K562 (cell line): ENCODE data around the gene SPRING1. TPM values are rescaled to one million over a fixed set of nuclear protein-coding genes. Genes with fewer than 3 reads are reported as not detected.

Experiments used
- ARID4B ChIP-seq: sonication (generic); formaldehyde crosslinking; IDR thresholded peaks from 2 replicates; pipeline ENCODE4 v1.8.0; 2022; ENCODE audit warnings: mild to moderate bottlenecking, missing genetic modification reagents
- CCNT2 ChIP-seq: IDR thresholded peaks from 2 replicates; pipeline ENCODE4 v1.6.1; 2011; ENCODE audit warnings: borderline replicate concordance, low read depth, mild to moderate bottlenecking, moderate library complexity, mixed read lengths, low read length; ENCODE audit not compliant: insufficient read length; ENCODE audit errors: extremely low read depth
- JUNB ChIP-seq: fragments of 450-650 bp; formaldehyde crosslinking; conservative IDR thresholded peaks from 2 replicates; pipeline ENCODE4 v1.4.0; 2020; ENCODE audit warnings: mild to moderate bottlenecking
- KLF1 ChIP-seq: fragments of 450-650 bp; IDR thresholded peaks from 2 replicates; pipeline ENCODE4 v1.6.1; 2016; ENCODE audit warnings: missing genetic modification characterization, missing compliant biosample characterization
- KLF13 ChIP-seq: fragments of 450-650 bp; IDR thresholded peaks from 2 replicates; pipeline ENCODE4 v1.6.1; 2016; ENCODE audit warnings: missing genetic modification characterization, low read depth, mild to moderate bottlenecking, missing compliant biosample characterization, moderate library complexity, borderline replicate concordance
- NFYB ChIP-seq: IDR thresholded peaks from 2 replicates; pipeline ENCODE4 v1.6.1; 2011; ENCODE audit warnings: mild to moderate bottlenecking, moderate library complexity; ENCODE audit not compliant: insufficient read length; ENCODE audit errors: extremely low read depth
- PCBP2 ChIP-seq: fragments of 200-400 bp; formaldehyde crosslinking; IDR thresholded peaks from 2 replicates; pipeline ENCODE4 v1.6.1; 2018; ENCODE audit warnings: low read length, low read depth, mild to moderate bottlenecking, moderate library complexity; ENCODE audit not compliant: poor library complexity, severe bottlenecking
- SMAD2 ChIP-seq: fragments of 150-350 bp; IDR thresholded peaks from 2 replicates; pipeline ENCODE4 v1.6.1; 2014; ENCODE audit warnings: low read depth, mild to moderate bottlenecking, low read length
- SMAD4 ChIP-seq: fragments of 250-450 bp; sonication (Bioruptor Pico); conservative IDR thresholded peaks from 2 replicates; pipeline ENCODE4 v1.8.0; 2021; ENCODE audit warnings: inconsistent platforms, mild to moderate bottlenecking, moderate library complexity
- SMARCB1 ChIP-seq: IDR thresholded peaks from 2 replicates; pipeline ENCODE4 v1.6.1; 2011; ENCODE audit warnings: improper control_type of control experiment, low read depth; ENCODE audit not compliant: insufficient read length
- TRIM25 ChIP-seq: fragments of 450-650 bp; IDR thresholded peaks from 2 replicates; pipeline ENCODE4 v1.7.0; 2016; ENCODE audit warnings: borderline replicate concordance
- ZBTB5 ChIP-seq: fragments of 450-650 bp; IDR thresholded peaks from 2 replicates; pipeline ENCODE4 v1.6.1; 2017; ENCODE audit warnings: antibody characterized with exemption
- ZBTB9 ChIP-seq: fragments of 450-650 bp; formaldehyde crosslinking; IDR thresholded peaks from 2 replicates; pipeline ENCODE4 v1.4.0; 2020; ENCODE audit warnings: mild to moderate bottlenecking, moderate library complexity
- ZC3H11A ChIP-seq: IDR thresholded peaks from 2 replicates; pipeline ENCODE4 v1.6.1; 2012; ENCODE audit warnings: low read depth, low read length, improper control_type of control experiment
- ZFP36 ChIP-seq: fragments of 150-350 bp; IDR thresholded peaks from 2 replicates; pipeline ENCODE4 v1.6.1; 2018; ENCODE audit warnings: low read length, low read depth; ENCODE audit not compliant: partially characterized antibody
- ZKSCAN8 ChIP-seq: fragments of 200-800 bp; sonication (Bioruptor generic); IDR thresholded peaks from 2 replicates; pipeline ENCODE4 v1.6.1; 2016; ENCODE audit warnings: missing genetic modification characterization, missing compliant biosample characterization
- ZNF23 ChIP-seq: fragments of 250-450 bp; sonication (Bioruptor Pico); IDR thresholded peaks from 2 replicates; pipeline ENCODE4 v1.4.0; 2020; ENCODE audit warnings: mild to moderate bottlenecking
- polyA plus RNA-seq, 8 experiments: library from polyadenylated mRNA; depleted of rRNA in 4 of 8; stranded (reverse) in 5 of 8; unstranded in 3 of 8; fragments of >200 nt; fragmentation: Nextera tagmentation in 2 of 8; fragmentation: Illumina TruSeq in 1 of 8; extraction: Ambion mirVana in 2 of 8; extraction: Trizol in 1 of 8; gene quantifications; 2 replicates each; pipeline versions ENCODE4 v1.2.1 to v1.2.3, GENCODE V29; 2011 to 2014; ENCODE audit warnings: inconsistent platforms in 1 of 8, missing spikeins in 1 of 8
- total RNA-seq, 7 experiments: library from RNA; depleted of rRNA in 6 of 7; stranded (reverse); fragments of >200 nt in 6 of 7; fragmentation: Illumina TruSeq in 2 of 7; extraction: Trizol in 2 of 7; gene quantifications; 2 replicates each; pipeline versions ENCODE4 v1.2.1 to v1.2.3, GENCODE V29; 2011 to 2021; ENCODE audit warnings: low replicate concordance in 1 of 7

Gene SPRING1
- total and polyA plus RNA-seq, 9 of the 15 experiments (the other 6 are each of a cell fraction or from before 2014, with no cell fraction given): 1.1 to 20.0 (median 8.0) TPM

GRCh38 chr12:116737774-116738657 is at the start of gene SPRING1, which contains the start of gene RNFT2 (continued):
- no peak for TF ChIP-seq TRIM25
- TF ChIP-seq SMAD2: no peak
- TF ChIP-seq PCBP2: no peak
- peak; percentile 48 for TF ChIP-seq CCNT2
- peak; percentile 29; the same call in 1 of the 2 replicates for TF ChIP-seq KLF13 (tag)
- TF ChIP-seq JUNB (CRISPR knock-in tag): no peak
- TF ChIP-seq SMARCB1: no peak
- TF ChIP-seq ARID4B: no peak; the same call in 1 of the 2 replicates
- TF ChIP-seq ZFP36: no peak
- no peak for TF ChIP-seq ZKSCAN8 (CRISPR knock-in tag)
- TF ChIP-seq ZBTB5: no peak
- no peak for TF ChIP-seq ZC3H11A
- TF ChIP-seq ZNF23 (CRISPR knock-in tag): no peak
- TF ChIP-seq ZBTB9 (CRISPR knock-in tag): 0 out of 2 replicates have a peak, but pooled peaks have one; percentile 40
- TF ChIP-seq SMAD4 (CRISPR knock-in tag): peak; percentile 76
- no peak for TF ChIP-seq KLF1 (tag)
- peak; percentile 53 for TF ChIP-seq NFYB
